HTERT RPE-1 (cell line): ENCODE measurements around the gene GMCL1.
"Not testable (repeated sequence)": the region's sequence is repeated elsewhere in the genome, so short reads cannot be mapped to it uniquely, and the experiment has no call there.

Experiments used
- in situ Hi-C: fragments of 300-500 bp; cut with MboI; formaldehyde crosslinking; loops from 4 replicates; pipeline ENCODE4 v1.14.3; 2020; ENCODE audit warnings: low sequenced_read_pairs

The GMCL1 gene, protein sequence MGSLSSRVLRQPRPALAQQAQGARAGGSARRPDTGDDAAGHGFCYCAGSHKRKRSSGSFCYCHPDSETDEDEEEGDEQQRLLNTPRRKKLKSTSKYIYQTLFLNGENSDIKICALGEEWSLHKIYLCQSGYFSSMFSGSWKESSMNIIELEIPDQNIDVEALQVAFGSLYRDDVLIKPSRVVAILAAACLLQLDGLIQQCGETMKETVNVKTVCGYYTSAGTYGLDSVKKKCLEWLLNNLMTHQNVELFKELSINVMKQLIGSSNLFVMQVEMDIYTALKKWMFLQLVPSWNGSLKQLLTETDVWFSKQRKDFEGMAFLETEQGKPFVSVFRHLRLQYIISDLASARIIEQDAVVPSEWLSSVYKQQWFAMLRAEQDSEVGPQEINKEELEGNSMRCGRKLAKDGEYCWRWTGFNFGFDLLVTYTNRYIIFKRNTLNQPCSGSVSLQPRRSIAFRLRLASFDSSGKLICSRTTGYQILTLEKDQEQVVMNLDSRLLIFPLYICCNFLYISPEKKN

DNA sequence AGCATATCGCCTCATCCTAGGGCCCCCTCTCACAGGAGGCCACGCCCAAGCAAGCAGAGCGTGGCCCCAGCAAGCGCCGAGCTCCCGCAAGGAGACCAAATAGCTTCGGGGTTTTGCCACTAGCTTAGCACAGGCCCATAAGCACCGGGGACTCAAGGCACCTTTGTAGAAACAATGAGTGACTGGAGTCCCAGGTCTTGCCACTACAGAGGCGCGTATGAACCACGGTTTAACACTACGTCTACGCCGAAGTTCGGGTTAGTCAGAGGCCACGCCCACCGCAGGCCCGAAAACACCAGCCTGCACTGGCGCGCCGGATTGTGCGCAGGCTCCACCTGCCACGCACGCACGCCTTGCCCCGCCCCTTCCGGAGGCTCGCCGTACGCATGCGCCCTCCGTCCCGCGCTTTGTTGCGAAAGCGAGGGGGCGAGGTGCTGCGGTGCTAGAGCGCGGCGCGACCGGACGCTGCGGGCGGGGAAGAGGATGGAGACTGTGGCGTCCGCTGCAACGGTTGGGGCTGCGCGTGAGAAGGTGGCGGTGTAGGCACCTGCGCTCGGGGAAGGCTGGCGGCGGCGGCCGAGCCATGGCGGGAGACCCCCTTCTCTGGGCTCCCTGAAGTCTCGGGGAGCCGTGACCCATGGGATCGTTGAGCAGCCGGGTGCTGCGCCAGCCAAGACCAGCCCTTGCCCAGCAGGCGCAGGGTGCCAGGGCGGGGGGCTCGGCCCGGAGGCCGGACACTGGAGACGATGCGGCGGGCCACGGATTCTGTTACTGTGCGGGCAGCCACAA, at the start of gene GMCL1:
TSS of gene GMCL1 (plus strand) at position 405 of the 789 bp plus-strand sequence. CDS start at position 638, 233 bp downstream.
- in situ Hi-C loops = no loop called here

GRCh38 chr2:69780921-69781320, 48.5 kb upstream of the GMCL1 start:
- in situ Hi-C loops = no loop called here

DNA sequence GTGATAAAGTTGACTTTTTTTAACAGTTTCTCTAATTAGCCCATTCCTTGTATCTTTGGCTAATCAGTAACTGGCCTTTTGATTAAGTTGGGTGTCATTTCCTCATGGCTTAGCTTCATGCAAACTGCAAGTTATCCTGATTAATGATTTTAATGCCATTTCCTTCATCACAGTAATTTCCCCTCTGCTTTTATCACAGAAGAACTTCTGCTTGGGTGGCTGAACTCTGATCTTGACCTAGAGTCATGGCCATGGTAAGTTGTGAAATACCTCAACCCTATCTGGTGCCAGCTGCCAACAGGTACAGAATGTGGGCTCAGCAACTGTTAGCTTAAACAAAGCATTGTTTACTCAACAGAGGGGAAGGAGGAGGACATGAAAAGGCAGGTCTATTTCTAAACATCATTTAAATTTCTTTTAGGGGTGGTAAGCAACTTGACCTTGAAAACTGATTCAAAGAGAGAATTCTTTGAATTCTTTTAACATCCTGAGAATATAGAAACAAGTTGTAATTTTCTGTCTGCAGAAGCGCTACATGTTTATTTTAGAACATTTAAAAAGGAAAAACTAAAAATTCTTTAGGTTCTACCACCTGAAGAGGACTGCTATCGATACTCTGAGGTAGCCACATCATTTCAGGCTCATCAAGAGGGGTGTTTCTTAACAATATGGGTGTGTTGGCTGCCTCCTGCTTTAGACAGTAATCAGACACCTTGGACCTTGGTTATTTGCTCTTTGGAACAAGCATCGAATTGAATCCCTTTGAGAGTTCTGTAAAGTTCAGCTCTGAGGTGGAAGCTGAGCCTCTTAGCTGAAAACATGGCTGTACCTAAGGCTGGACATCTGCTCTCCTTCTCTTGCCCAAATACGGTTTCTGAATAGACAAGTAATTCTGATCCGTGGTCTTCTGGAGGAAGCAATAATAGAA, 47.9 kb upstream of the GMCL1 start:
- in situ Hi-C loops = no loop called here

DNA sequence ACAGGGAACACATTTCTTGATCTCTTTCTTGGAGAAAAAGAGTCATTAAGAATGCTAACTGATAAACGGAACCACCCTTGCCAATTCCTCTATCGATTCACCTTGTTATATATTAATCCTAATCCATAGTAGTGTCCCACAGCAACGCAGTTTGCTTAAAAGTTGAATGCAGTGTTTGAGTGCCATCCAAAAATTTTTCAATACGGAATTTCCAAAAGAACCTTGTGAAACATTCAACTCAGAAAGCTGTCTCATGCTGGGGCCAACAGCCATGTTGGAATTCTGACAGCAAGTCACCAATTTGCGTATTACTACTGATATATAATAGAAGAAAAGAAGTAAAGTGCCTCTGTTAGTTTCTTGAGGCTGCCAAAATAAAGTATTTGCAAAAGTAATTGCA, 45.2 kb upstream of the GMCL1 start:
- in situ Hi-C loops = no loop called here

DNA sequence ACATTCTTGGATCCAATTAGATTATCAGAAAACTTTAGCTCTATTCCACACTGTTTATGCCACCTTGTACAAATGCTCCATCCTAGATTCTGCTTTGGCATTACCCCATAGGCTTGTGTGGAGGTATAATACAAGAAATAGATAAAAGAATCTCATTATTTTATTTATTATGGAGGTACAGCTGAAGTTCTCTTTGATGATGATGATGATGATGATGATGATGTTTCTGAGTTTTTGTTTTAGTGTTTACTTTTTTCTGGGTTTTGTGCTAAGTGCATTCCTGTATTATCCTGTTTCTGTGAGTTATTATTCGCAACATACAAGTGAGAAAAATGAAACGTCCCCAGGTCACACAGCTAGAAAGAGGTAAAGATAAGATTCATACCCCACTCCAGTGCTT, 44.1 kb upstream of the GMCL1 start:
- in situ Hi-C loops = no loop called here

DNA sequence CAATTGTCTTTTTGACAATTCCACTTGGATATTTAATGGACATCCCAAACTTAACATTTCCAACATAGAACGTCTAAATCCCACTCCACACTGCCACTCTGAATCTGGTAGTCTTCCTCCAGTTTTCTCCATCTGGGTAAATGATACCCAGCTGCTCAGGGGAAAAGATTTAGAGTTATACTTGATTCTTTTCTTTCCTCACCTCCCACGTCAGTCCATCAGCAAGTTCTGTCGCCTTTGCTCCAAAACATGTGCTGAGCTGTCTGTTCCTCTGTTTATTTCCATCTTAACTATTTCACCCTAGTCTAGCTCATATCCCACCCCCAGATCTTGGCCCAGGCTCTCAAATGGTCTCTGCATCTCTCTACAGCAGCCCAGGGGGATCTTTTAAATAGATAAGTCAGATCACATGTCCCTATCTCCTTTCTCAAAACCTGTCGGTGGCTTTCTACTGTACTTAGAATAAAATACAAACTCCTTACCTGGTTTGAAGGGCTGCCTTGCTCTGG, 43.4 kb upstream of the GMCL1 start:
- in situ Hi-C loops = no loop called here

GRCh38 chr2:69789175-69789721, 40.2 kb upstream of the GMCL1 start:
- in situ Hi-C loops = no loop called here

GRCh38 chr2:69789772-69790600, 39.5 kb upstream of the GMCL1 start:
- in situ Hi-C loops = no loop called here

GRCh38 chr2:69790601-69790959, 38.9 kb upstream of the GMCL1 start:
- in situ Hi-C loops = no loop called here

DNA sequence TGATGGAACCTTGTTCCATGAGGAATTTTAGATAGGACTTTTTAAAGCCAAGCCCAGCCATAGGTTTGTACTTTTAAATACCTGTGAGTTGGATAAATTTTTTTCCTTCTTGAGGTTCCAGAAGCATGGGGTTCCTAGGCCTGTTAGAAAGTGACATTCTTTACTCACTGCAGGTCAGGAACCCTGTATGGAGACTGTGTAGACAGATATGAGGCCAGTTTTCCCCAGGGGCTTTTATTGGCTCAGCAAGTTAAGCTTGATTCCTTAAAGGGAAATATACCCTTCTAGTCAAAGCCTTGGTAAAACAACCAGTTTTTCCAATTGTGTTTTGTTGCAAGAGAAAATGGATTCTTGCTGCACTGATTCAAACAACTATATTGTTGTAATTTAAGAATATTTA, 38.4 kb upstream of the GMCL1 start:
- in situ Hi-C loops = no loop called here

GRCh38 chr2:69796174-69796573, 33.3 kb upstream of the GMCL1 start:
- in situ Hi-C loops = no loop called here

DNA sequence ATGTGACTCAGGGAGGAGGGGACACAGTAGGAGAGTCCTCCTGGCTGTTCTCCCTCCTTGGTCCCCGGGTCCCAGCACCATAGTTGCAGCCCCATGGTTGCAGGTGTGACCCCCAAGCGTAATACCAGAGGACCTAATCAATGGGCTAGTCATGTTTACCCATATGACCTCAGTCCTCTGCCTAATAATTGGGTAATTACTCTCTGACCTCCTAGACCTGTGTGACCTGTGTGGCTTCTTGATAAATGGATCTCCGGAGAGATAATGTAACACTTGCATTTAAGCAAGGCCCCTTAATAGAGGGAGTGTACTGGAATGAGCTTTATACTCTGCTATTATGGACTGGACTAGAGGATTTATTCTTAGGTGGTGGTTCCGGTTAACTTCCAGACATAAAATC, 32.2 kb upstream of the GMCL1 start:
- in situ Hi-C loops = no loop called here

DNA sequence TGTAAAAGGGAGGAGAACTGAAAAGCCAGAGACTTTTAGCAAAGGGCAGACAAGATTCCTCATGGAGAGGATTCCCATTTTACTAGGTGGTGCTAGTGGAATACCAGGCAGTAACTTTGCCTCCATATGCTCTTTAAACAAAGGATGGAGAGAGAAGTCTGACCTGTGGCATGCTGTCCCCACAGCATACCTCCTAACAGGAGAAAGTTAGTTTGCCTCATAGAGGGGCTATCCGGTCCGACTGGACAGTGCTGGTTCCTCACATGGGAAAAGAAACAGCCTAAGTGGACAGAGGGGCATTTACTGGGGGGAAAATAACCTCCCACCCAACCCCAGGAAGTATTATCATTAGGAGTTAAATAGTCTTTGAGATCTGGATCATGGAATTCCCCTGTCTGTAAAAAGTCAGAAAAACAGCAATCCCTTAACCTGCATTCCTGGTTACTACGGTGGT, 31.6 kb upstream of the GMCL1 start:
- in situ Hi-C loops = no loop called here

DNA sequence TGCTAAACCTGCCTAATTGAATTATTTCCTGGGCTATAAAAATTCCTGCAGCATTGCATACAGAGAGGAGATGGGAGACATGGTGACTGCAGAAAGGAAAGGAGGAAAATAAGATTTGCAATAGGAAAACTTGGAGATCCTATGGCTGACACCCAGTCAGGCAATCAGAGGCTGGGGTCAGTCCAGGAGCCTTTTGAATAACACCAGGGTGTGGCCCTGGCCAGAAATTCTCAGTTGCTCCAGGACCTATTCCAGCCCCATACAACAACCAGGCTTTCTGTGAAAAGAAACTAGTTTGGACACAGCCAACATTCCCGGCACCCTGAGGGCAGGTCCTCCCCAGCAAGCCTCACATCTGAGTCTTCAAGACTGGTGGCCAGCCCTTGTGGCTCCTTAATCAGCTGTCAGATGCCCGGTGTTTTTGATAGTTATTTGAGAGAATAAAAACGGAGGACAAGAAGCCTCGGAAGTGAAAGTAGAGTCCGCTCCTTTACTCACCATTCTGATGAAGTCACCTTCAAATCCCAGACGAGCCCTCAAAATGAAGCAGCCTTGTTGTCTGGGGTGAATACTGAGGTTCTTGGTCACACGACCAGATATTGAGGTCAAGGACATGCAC, 31.1 kb upstream of the GMCL1 start:
- in situ Hi-C loops = no loop called here

DNA sequence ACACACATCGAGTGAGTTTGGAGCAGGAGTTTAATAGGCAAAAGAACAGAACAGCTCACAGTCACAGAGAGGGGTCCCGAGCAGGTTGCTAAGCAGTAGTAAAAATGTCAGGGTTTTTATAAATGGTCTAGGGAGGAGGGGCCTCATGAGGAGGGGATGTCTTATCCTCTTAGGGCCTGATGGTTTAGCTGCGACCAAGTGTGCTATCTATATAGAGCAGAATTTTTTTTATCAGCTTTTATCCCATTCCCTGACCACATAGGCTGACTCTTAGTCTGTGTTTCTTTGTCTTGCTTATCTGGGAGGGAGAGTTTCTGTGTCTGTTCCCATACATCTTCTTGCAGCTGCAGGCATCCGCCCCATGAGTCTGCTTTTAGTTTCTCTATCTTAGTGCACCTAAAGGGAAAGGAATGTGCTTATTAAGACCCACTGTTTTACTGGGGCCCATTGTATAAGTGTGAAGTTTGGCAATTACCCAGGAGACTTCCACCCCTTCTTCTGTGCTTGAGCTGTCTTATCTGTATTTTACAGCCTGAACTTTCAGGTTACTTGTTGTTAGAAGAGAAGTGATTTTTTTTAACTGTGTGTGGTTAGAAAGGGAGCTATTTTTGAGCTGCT, 30.4 kb upstream of the GMCL1 start:
- in situ Hi-C loops = no loop called here

DNA sequence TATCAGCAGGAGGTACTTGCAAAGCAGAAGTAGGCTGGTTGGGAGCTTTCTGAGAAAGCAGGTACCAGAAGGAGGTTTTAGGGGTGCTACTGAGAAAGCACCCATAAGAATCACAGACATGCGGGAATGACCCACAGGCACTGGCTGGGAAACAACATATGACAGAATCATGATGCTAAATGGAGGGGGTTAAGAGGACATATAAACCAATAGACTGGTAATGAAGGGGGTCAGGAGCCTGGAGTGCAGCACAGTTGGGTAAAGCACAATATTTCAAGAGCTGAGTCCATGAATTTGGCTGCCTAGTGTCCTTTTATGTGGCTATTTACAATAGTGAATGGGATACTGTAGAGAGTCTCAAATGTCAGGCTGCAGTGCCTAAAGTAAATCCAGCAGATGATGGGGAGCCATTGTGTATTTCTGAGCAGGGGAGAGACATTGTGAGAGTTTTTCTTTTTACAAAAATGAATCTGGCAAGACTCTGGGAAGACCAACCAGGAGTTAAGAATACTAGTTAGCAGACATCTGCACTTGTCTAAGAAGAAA, 27.6 kb upstream of the GMCL1 start:
- in situ Hi-C loops = no loop called here

GRCh38 chr2:69802781-69803367, 26.6 kb upstream of the GMCL1 start:
- in situ Hi-C loops = not testable (repeated sequence)

DNA sequence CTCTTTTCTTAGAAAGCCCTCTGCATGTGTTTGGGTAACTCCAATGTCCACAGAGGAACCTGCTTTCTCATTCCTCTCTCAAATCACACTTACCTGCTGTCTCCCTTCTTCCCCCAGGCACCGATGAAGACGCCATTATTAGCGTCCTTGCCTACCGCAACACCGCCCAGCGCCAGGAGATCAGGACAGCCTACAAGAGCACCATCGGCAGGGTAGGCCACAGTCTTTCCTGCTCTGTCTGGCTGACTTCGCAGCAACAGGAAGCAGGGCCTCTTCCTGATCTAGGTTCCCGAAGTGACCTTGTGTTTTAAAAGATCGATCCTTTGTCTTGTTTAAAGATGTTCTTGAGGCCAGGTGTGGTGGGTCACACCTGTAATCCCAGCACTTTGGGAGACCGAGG, 25.0 kb upstream of the GMCL1 start:
- in situ Hi-C loops = no loop called here
